Suprapubic skin (tissue), 4 donors: ENCODE measurements around the gene TGFBR3L. TPM values are rescaled to one million over a fixed set of nuclear protein-coding genes. Genes with fewer than 3 reads are reported as not detected.

Source experiments
- DNase-seq, 2 donors: peaks; one replicate each; pipeline ENCODE4 v3.0.0-alpha.2; 2019; ENCODE audit warnings: low spot score in 2 of 2
- H3K27ac ChIP-seq: fragments of 200-600 bp; sonication (generic); one replicate; pipeline ENCODE4 v1.5.1; 2019
- H3K27me3 ChIP-seq: fragments of 200-600 bp; sonication (generic); one replicate; pipeline ENCODE4 v1.5.1; 2019
- H3K36me3 ChIP-seq: fragments of 200-600 bp; sonication (generic); one replicate; pipeline ENCODE4 v1.5.1; 2019
- H3K4me1 ChIP-seq: fragments of 200-600 bp; sonication (generic); one replicate; pipeline ENCODE4 v1.5.1; 2019
- H3K4me3 ChIP-seq: fragments of 200-600 bp; sonication (generic); one replicate; pipeline ENCODE4 v1.5.1; 2019; ENCODE audit warnings: mild to moderate bottlenecking
- H3K9me3 ChIP-seq: fragments of 200-600 bp; sonication (generic); one replicate; pipeline ENCODE4 v1.5.1; 2019
- EP300 ChIP-seq: sonication (generic); formaldehyde crosslinking; IDR thresholded peaks from one replicate; pipeline ENCODE4 v1.6.1; 2017; ENCODE audit warnings: antibody characterized with exemption
- POLR2A ChIP-seq, 2 donors: fragments of 450-650 bp; IDR thresholded peaks; one replicate each; pipeline ENCODE4 v1.6.1; 2017; ENCODE audit warnings: antibody characterized with exemption in 2 of 2, mild to moderate bottlenecking in 2 of 2, moderate library complexity in 2 of 2
- POLR2AphosphoS5 ChIP-seq, 3 donors: sonication (generic); formaldehyde crosslinking; IDR thresholded peaks; one replicate each; pipeline ENCODE4 v1.6.1; 2017; ENCODE audit warnings: antibody characterized with exemption in 3 of 3
- WGBS: methylation state at CpG from one replicate; pipeline ENCODE4 v1.1.5; 2018; 5-methylcytosine and 5-hydroxymethylcytosine counted together
- total RNA-seq, 4 donors: library from RNA; depleted of rRNA; stranded (reverse); fragments of >200 nt; gene quantifications; one replicate each; pipeline ENCODE4 v1.1.0, GENCODE V29; 2016
- TF ChIP-seq, protein P1 (sequence below), 2 donors: fragments of 200-600 bp in 1 of 2; fragments of 450-650 bp in 1 of 2; sonication (generic) in 1 of 2; IDR thresholded peaks; one replicate each; pipeline ENCODE4 v1.5.1; 2016 to 2019; ENCODE audit warnings: antibody characterized with exemption in 2 of 2, mild to moderate bottlenecking in 1 of 2, moderate library complexity in 1 of 2

The TGFBR3L gene
- not detected for total RNA-seq

DNA sequence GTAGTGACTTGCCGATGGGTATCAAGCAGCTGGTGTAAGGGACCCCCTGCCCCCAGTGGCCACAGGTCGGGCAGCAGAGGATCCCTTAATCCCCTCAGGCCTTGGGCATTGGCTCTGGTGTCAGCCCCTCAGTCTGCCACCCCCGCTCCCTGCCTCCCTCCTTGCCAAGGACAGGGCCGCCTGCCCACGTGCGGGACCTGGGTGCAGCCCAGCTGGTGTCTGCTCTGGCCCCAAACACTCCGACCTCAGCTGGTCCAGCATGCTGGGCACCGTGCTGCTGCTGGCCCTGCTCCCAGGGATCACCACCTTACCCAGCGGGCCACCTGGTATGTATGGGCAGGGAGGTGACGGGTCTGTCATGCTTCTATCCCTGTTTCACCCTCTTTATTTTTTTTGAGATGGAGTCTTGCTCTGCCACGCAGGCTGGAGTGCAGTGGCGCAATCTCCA lies at the start of gene TGFBR3L:
Gene TGFBR3L, plus strand, starts transcription at position 233 of the 448 bp plus-strand sequence.
- Histone ChIP-seq H3K4me1 (peaks cover 51% of the 10 kb centered on the region), H3K36me3 (peaks cover 38% of the 10 kb centered on the region), H3K27me3 (peaks cover 50% of the 10 kb centered on the region), H3K9me3 (no peaks in the 10 kb centered on the region), H3K4me3 (no peak within 1 kb of the TSS), H3K27ac (no peak within 1 kb of the TSS)
- DNase-seq = no peak
- 60% methylated on average over 10 of the region's 12 CpGs for WGBS
- TF ChIP-seq POLR2A (IDR thresholded peaks at IDR 0.05) = no peak

DNA sequence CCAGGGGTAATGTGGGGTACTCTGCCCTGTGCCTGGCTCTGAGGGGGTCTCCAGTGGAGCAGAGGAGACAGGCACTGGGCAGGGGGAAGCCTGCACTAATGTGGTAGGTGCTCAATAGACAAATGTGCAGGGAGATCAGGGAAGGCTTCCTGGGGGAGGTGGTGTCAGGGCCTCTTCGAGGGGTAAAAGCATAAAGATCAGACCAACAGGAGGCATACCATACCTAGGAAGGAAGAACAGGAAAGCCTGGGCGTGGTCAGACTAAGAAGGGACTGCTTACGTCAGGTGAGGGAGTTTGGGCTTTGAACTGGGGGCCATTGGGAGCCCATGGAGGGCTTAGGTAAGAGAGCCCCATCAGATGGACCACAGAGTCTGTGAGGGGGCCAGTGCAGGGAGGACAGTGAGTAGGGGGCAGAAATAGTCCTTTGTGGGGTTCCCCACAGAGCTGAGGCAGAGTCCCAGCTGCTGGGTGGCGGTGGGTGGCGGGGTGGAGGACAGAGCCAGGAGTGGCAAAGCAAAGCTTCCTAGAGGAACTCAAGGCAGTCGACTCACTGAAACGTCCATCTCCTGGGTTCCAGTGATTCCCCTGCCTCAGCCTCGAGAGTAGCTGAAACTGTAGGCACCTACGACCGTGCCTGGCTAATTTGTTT lies 49.2 kb upstream of the TGFBR3L start:
- 49% methylated on average over 10 of the region's 10 CpGs for WGBS
- H3K36me3 ChIP-seq = peaks cover 5% of the 10 kb centered on the region
- DNase-seq = no peak
- TF ChIP-seq EP300 = no peak
- no peak for TF ChIP-seq POLR2AphosphoS5 (IDR thresholded peaks at IDR 0.05)
- no peak for TF ChIP-seq POLR2A (IDR thresholded peaks at IDR 0.05)
- TF ChIP-seq, protein P1, sequence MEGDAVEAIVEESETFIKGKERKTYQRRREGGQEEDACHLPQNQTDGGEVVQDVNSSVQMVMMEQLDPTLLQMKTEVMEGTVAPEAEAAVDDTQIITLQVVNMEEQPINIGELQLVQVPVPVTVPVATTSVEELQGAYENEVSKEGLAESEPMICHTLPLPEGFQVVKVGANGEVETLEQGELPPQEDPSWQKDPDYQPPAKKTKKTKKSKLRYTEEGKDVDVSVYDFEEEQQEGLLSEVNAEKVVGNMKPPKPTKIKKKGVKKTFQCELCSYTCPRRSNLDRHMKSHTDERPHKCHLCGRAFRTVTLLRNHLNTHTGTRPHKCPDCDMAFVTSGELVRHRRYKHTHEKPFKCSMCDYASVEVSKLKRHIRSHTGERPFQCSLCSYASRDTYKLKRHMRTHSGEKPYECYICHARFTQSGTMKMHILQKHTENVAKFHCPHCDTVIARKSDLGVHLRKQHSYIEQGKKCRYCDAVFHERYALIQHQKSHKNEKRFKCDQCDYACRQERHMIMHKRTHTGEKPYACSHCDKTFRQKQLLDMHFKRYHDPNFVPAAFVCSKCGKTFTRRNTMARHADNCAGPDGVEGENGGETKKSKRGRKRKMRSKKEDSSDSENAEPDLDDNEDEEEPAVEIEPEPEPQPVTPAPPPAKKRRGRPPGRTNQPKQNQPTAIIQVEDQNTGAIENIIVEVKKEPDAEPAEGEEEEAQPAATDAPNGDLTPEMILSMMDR (IDR thresholded peaks at IDR 0.05) = no peak
- H3K27me3 ChIP-seq = peaks cover 7% of the 10 kb centered on the region
- no peak overlapping the region for H3K4me3 ChIP-seq
- H3K4me1 ChIP-seq = peaks cover 49% of the 10 kb centered on the region
- no peak overlapping the region for H3K27ac ChIP-seq
- no peaks in the 10 kb centered on the region for H3K9me3 ChIP-seq

DNA sequence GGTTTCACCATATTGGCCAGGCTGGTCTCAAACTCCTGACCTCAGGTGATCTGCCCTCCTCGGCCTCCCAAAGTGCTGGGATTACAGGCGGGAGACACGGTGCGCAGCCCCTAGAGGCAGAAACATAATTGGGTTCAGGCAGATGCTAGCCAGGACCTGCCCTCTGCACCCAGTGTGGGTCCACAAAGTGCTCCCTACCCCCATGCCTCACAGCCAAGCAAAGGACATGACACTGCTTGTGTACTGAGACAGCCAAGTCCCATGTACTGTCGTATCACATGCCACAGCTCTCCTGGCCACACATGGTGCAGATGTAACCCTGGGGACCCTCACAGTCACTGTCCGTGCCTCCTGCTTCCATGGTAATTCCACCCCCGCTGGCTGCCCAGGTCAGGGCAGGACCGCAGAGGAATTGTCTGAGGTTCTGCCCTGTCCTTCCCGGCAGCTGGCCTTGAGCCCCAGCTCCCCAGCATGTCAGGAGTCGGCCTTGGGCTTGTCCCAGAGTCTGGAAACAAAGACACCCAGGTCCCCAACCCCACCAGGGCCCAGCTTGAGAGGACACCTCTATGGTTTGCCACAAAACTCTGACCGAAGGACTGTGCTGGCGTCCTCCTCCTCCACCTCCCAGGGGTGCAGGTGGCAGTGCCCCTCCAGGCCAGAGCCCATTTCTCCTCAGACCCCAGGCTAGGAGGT lies 48.1 kb upstream of the TGFBR3L start:
- Histone ChIP-seq H3K27me3 (peaks cover 7% of the 10 kb centered on the region), H3K9me3 (no peaks in the 10 kb centered on the region), H3K36me3 (peaks cover 3% of the 10 kb centered on the region), H3K4me1 (peaks cover 57% of the 10 kb centered on the region), H3K4me3 (no peak overlapping the region), H3K27ac (peak overlapping the region; percentile 39)
- 53% methylated on average over 8 of the region's 12 CpGs for WGBS
- TF ChIP-seq EP300 (no peak), POLR2A (IDR thresholded peaks at IDR 0.05) (no peak)
- no peak for DNase-seq

DNA sequence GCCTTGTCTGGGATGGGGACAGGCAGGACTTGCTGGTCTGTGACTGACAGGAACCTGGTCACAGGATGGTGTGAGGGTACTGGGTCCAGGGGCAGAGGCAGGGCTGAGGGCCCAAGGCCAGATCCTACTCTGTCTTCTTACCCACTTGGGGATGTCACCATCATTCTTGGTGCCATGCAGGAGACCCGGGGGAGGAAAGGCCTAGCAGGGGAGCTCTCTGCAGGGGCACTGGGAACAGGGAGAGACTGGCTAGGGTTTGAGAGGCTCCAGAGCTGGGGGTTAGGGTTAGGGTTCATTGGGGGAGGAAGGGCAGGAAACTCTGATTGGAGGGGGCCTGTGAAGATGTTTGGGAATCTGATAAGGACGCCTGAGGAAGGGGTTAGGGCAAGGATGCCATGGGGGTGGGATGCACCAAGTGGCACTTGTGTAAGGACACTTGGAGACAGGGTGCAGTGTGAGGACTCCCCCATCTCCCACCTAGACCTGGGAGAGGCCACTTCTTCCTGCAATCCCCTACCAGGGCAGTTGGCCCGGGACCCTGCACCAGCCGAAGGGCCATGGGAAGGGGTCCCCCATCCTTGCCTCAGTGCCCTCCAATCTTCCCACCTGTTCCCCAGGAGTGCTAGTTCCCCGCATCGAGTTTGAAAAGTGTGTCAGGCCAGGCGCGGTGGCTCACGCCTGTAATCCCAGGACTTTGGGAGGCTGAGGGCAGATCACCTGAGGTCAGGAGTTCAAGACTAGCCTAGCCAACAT lies 47.4 kb upstream of the TGFBR3L start:
- H3K27ac ChIP-seq = no peak overlapping the region
- no peak for DNase-seq
- 89% methylated on average over 6 of the region's 9 CpGs for WGBS
- H3K4me3 ChIP-seq = no peak overlapping the region
- TF ChIP-seq, protein P1 (IDR thresholded peaks at IDR 0.05) = no peak
- TF ChIP-seq EP300 (no peak), POLR2AphosphoS5 (IDR thresholded peaks at IDR 0.05) (no peak), POLR2A (IDR thresholded peaks at IDR 0.05) (no peak)
- peaks cover 3% of the 10 kb centered on the region for H3K36me3 ChIP-seq
- peaks cover 10% of the 10 kb centered on the region for H3K27me3 ChIP-seq
- no peaks in the 10 kb centered on the region for H3K9me3 ChIP-seq
- peaks cover 56% of the 10 kb centered on the region for H3K4me1 ChIP-seq

DNA sequence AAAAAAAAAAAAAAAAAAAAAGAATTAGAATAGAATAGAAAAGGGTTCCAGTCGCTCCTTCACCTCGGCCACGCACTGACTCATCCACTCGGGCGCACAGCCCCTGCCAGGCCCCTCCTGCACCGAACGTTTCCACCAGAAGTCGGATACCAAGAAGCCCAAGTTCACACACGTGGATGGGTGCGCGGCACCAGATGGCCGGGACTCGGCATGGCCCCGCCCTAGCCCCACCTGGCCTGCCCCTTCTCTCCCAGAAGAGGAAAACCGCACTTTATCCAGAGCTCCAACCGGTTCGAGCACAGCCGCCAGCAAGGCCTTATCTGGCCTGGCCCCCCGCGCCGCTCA lies 46.3 kb upstream of the TGFBR3L start:
- H3K27me3 ChIP-seq = peaks cover 21% of the 10 kb centered on the region
- H3K4me3 ChIP-seq = peak overlapping the region; percentile 51
- peaks cover 3% of the 10 kb centered on the region for H3K36me3 ChIP-seq
- DNase-seq = no peak
- 6% methylated on average over 21 of the region's 21 CpGs for WGBS
- peaks cover 57% of the 10 kb centered on the region for H3K4me1 ChIP-seq
- H3K9me3 ChIP-seq = no peaks in the 10 kb centered on the region
- no peak for TF ChIP-seq POLR2A (IDR thresholded peaks at IDR 0.05)
- TF ChIP-seq EP300 = no peak
- no peak for TF ChIP-seq POLR2AphosphoS5 (IDR thresholded peaks at IDR 0.05)
- TF ChIP-seq, protein P1 (IDR thresholded peaks at IDR 0.05) = no peak
- peak overlapping the region; percentile 77 for H3K27ac ChIP-seq
